Gastroesophageal sphincter (tissue), 4 donors: ENCODE measurements around the gene MDH1B. TPM values are rescaled to one million over a fixed set of nuclear protein-coding genes. Genes with fewer than 3 reads are reported as not detected.

Source experiments
- ATAC-seq: fragments of 150-250 bp; one replicate; pipeline ENCODE4 v1.9.1; 2016; ENCODE audit warnings: mild to moderate bottlenecking, moderate library complexity
- H3K27ac ChIP-seq, 4 donors: fragments of 200-600 bp; sonication (generic) in 3 of 4; 1 replicate in 3 of 4; 2 replicates in 1 of 4; pipeline ENCODE4 v1.5.1; 2016 to 2019
- H3K27me3 ChIP-seq: fragments of 200-600 bp; sonication (generic); one replicate; pipeline ENCODE4 v1.5.1; 2019
- H3K36me3 ChIP-seq, 2 donors: fragments of 200-600 bp; sonication (generic); one replicate each; pipeline ENCODE4 v1.5.1; 2019; ENCODE audit warnings: control low read depth in 1 of 2
- H3K4me1 ChIP-seq, 3 donors: fragments of 200-600 bp; sonication (generic); 1 replicate in 2 of 3; 2 replicates in 1 of 3; pipeline ENCODE4 v1.5.1; 2016 to 2019; ENCODE audit warnings: control low read depth in 2 of 3
- H3K4me3 ChIP-seq, 2 donors: fragments of 200-600 bp; sonication (generic); one replicate each; pipeline ENCODE4 v1.5.1; 2019; ENCODE audit warnings: mild to moderate bottlenecking in 1 of 2, moderate library complexity in 1 of 2
- H3K9me3 ChIP-seq, 3 donors: fragments of 200-600 bp; sonication (generic); one replicate each; pipeline ENCODE4 v1.5.1; 2017 to 2019; ENCODE audit warnings: control low read depth in 2 of 3
- CTCF ChIP-seq, 4 experiments: fragments of 200-600 bp in 2 of 4; fragments of 450-650 bp in 2 of 4; sonication (generic) in 1 of 4; IDR thresholded peaks; one replicate each; pipeline ENCODE4 v1.5.1; 2017 to 2019; ENCODE audit warnings: antibody characterized with exemption in 4 of 4, mild to moderate bottlenecking in 2 of 4, moderate library complexity in 2 of 4
- EP300 ChIP-seq: sonication (generic); formaldehyde crosslinking; IDR thresholded peaks from one replicate; pipeline ENCODE4 v1.6.1; 2017; ENCODE audit warnings: antibody characterized with exemption, mild to moderate bottlenecking
- POLR2A ChIP-seq, 2 donors: fragments of 450-650 bp; IDR thresholded peaks; one replicate each; pipeline ENCODE4 v1.6.1; 2017; ENCODE audit warnings: antibody characterized with exemption in 2 of 2, mild to moderate bottlenecking in 2 of 2, moderate library complexity in 1 of 2
- POLR2AphosphoS5 ChIP-seq: sonication (generic); formaldehyde crosslinking; IDR thresholded peaks from one replicate; pipeline ENCODE4 v1.6.1; 2017; ENCODE audit warnings: antibody characterized with exemption
- WGBS, 2 donors: methylation state at CpG; one replicate each; pipeline ENCODE4 v1.1.5; 2018; ENCODE audit warnings: low coverage in 1 of 2; 5-methylcytosine and 5-hydroxymethylcytosine counted together
- total RNA-seq, 4 donors: library from RNA; depleted of rRNA; stranded (reverse); fragments of >200 nt; gene quantifications; one replicate each; pipeline ENCODE4 v1.1.0, GENCODE V29; 2016

The MDH1B gene
- total RNA-seq, 4 donors from 2014 or later, result 0.77 to 2.3 (median 1.2) TPM; not detected in 1

DNA sequence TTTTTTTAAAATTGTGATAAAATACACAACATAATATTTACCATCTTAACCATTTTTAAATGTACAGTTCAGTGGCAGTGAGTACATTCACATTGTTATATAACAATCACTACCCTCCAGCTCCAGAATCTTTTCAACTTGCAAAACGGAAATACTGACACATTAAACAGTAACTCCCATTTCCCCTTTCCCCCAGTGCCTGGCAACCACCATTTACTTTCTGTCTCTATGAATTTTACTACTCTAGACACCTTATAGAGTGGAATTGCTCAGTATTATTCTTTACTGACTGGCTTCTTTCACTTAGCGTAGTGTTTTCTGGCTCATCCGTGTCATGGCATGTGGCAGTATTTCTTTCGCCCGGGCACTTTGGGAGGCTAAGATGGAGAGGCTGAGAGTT is 32.9 kb upstream of the MDH1B start:
- Histone ChIP-seq H3K9me3 (no peaks in the 10 kb centered on the region), H3K27me3 (no peaks in the 10 kb centered on the region), H3K4me1 (peaks cover 0 to 29% (median 4%) of the 10 kb centered on the region in 3 donors), H3K27ac (no peak overlapping the region), H3K36me3 (peaks cover 0 to 38% of the 10 kb centered on the region in 2 donors), H3K4me3 (no peak overlapping the region)
- 27 to 66% methylated on average over 1 to 2 of the region's 5 CpGs for WGBS, 2 donors
- ATAC-seq, result no peak
- TF ChIP-seq POLR2A (IDR thresholded peaks at IDR 0.05), result no peak
- TF ChIP-seq EP300, result no peak
- no peak for TF ChIP-seq CTCF (IDR thresholded peaks at IDR 0.05)
- no peak for TF ChIP-seq POLR2AphosphoS5

DNA sequence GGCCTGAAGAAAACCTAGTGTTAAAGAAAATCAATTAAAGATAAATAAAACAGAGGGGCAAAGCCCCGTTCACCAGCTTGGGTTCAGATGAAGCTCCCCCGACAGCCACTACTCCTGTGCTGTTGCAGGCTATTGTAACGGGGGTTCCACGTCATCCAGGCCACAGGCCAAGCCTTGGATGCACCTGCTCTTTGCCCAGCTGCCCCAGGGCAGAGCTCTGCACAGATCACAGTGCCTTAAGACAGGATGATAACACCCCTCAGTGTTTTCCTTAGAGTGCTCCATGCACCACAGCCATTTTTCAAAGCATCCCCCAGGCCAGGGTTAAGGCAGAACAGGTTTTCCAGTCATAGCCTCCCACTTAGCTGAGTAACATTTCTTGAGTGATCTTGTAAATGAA is 32.2 kb upstream of the MDH1B start:
- ATAC-seq, result no peak
- Histone ChIP-seq H3K4me1 (peaks cover 0 to 23% (median 4%) of the 10 kb centered on the region in 3 donors), H3K27ac (no peak overlapping the region), H3K9me3 (no peaks in the 10 kb centered on the region), H3K4me3 (no peak overlapping the region), H3K36me3 (peaks cover 0 to 45% of the 10 kb centered on the region in 2 donors), H3K27me3 (no peaks in the 10 kb centered on the region)
- TF ChIP-seq POLR2AphosphoS5 (no peak), CTCF (IDR thresholded peaks at IDR 0.05) (no peak), POLR2A (IDR thresholded peaks at IDR 0.05) (no peak), EP300 (no peak)
- 77 to 100% methylated on average over 1 to 4 of the region's 4 CpGs for WGBS, 2 donors

GRCh38 chr2:206792645-206793044 is 27.5 kb upstream of the MDH1B start:
- Histone ChIP-seq H3K27me3 (no peaks in the 10 kb centered on the region), H3K4me3 (no peak overlapping the region), H3K27ac (no peak overlapping the region), H3K9me3 (no peaks in the 10 kb centered on the region), H3K36me3 (peaks cover 3 to 92% of the 10 kb centered on the region in 2 donors), H3K4me1 (no peaks in the 10 kb centered on the region)
- TF ChIP-seq POLR2A (IDR thresholded peaks at IDR 0.05) (no peak), POLR2AphosphoS5 (no peak), CTCF (IDR thresholded peaks at IDR 0.05) (no peak), EP300 (no peak)
- WGBS, 2 donors, result 74% methylated on average over 3 of the region's 5 CpGs; no CpG with 5 or more reads in 1 of the 2 donors
- no peak for ATAC-seq

GRCh38 chr2:206790311-206790935 is 25.3 kb upstream of the MDH1B start:
- TF ChIP-seq EP300 (no peak), POLR2AphosphoS5 (no peak), POLR2A (IDR thresholded peaks at IDR 0.05) (no peak), CTCF (IDR thresholded peaks at IDR 0.05) (no peak)
- Histone ChIP-seq H3K36me3 (peaks cover 3 to 99% of the 10 kb centered on the region in 2 donors), H3K27ac (no peak overlapping the region), H3K4me3 (no peak overlapping the region), H3K9me3 (no peaks in the 10 kb centered on the region), H3K4me1 (no peaks in the 10 kb centered on the region), H3K27me3 (no peaks in the 10 kb centered on the region)
- ATAC-seq, result no peak
- 71 to 77% methylated on average over 3 of the region's 3 CpGs for WGBS, 2 donors
